HFF-Myc (cell line): ENCODE data around the gene SKOR1.

Experiments
- DNase-seq: peaks from one replicate; pipeline ENCODE4 v3.0.0-alpha.2; 2011; ENCODE audit warnings: low read depth; ENCODE audit errors: extremely low read depth
- H3K4me3 ChIP-seq: replicated peaks from 2 replicates; pipeline ENCODE4 v1.5.1; 2011; ENCODE audit warnings: low read depth, mild to moderate bottlenecking, control low read depth, low read length
- TF ChIP-seq, protein P1 (sequence below): IDR thresholded peaks from 2 replicates; pipeline ENCODE4 v1.5.1; 2012; ENCODE audit warnings: mild to moderate bottlenecking, low read depth, low read length, control low read depth; ENCODE audit errors: missing control alignments

Gene SKOR1

DNA sequence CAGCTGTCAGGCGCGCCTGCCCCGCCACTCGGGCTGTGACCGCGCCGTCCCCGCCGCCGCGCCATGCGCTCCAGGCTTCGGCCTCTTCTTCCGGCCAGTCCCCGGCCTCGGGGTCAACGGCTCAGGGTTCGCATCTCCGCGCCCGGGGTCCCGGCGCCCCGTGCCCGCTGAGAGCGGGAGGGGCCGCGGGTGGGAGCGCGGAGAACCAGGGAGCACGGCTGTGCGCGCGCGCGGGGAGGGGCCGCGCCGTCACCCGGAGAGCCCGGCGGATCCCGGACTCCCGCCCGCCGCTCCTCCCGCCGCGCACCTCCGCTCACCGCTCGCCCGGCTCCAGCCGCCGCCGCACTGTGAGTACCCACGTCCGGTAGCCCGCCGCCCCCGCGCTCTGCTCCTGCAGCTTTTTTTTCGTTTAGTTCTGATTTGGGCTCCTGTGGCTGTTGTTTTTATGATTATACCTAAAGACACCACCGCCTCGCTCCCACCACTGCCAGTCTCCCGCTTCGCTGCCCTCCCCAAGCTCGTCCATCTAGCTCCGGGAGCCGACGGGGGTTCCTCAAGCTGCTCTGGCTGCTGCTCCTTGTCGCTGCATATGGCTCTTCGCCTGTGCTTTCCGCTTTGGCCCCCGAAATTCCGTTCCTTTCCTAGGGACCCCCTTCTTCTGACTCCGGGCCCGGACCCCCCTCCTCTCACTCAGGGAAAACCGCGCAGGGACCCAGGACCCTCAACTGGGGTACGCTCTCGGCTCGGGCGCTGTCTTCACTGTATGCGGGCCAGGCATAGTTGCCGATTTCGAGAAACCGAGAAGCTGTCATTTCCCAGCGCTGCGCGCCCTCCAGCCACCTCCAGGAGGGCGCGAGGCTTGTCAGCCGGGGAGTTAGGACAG, 1.8 kb upstream of the SKOR1 start:
- no peak overlapping the region for H3K4me3 ChIP-seq
- TF ChIP-seq, protein P1, sequence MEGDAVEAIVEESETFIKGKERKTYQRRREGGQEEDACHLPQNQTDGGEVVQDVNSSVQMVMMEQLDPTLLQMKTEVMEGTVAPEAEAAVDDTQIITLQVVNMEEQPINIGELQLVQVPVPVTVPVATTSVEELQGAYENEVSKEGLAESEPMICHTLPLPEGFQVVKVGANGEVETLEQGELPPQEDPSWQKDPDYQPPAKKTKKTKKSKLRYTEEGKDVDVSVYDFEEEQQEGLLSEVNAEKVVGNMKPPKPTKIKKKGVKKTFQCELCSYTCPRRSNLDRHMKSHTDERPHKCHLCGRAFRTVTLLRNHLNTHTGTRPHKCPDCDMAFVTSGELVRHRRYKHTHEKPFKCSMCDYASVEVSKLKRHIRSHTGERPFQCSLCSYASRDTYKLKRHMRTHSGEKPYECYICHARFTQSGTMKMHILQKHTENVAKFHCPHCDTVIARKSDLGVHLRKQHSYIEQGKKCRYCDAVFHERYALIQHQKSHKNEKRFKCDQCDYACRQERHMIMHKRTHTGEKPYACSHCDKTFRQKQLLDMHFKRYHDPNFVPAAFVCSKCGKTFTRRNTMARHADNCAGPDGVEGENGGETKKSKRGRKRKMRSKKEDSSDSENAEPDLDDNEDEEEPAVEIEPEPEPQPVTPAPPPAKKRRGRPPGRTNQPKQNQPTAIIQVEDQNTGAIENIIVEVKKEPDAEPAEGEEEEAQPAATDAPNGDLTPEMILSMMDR = no peak
- no peak for DNase-seq

DNA sequence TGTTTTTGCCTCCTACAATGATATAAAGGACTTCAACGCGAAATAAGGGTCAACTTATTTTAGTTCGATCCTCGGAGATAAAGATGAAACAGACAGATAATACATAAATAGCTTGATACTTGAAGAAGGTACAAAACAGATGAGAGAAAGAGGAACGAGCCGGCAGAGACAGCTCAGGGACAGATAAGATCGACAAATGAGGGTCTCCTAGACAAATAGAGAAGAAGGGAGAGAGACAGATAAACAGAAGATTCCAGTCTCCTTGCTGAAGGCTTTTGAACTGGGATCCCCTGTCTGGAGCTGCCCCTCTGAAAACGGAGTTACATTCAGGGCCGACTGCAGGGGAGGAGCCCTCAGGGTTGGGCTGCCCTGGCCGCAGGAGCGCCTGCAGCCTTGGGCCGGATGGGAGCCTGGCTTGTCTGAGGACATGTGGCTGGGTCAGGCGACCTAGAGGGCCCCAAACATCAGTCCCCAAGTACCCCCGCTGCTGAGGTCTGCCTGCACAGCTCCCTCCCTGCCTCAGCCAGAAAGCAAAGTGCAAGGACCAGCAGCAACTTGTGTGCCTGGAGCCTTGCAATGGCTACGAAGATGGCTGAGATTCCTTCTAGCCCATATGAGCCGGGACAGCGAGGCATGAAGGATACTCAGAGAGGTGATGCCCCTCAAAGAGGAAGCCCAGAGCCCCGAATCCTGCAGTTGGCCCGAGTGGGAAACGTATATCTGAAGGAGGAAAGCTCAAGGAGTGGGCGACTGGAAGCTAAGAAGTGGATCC, 926 bp upstream of the SKOR1 start:
- DNase-seq = no peak
- TF ChIP-seq, protein P1 = no peak
- no peak overlapping the region for H3K4me3 ChIP-seq

DNA sequence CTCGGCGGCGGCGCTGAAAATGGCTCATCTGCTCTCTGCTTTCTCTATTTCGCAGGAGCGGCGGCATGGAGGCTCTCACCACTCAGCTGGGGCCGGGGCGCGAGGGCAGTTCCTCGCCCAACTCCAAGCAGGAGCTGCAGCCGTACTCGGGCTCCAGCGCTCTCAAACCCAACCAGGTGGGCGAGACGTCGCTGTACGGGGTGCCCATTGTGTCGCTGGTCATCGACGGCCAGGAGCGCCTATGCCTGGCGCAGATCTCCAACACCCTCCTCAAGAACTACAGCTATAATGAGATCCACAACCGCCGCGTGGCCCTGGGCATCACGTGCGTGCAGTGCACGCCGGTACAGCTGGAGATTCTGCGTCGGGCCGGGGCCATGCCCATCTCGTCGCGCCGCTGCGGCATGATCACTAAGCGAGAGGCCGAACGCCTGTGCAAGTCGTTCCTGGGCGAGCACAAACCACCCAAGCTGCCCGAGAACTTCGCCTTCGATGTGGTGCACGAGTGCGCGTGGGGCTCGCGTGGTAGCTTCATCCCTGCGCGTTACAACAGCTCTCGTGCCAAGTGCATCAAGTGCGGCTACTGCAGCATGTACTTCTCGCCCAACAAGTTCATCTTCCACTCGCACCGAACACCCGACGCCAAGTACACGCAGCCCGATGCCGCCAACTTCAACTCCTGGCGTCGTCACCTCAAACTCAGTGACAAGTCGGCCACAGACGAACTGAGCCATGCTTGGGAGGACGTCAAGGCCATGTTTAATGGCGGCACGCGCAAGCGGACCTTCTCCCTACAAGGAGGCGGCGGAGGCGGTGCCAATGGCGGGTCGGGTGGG, 790 bp downstream of the SKOR1 start:
- no peak for DNase-seq
- H3K4me3 ChIP-seq = no peak overlapping the region
- TF ChIP-seq, protein P1 = no peak

DNA sequence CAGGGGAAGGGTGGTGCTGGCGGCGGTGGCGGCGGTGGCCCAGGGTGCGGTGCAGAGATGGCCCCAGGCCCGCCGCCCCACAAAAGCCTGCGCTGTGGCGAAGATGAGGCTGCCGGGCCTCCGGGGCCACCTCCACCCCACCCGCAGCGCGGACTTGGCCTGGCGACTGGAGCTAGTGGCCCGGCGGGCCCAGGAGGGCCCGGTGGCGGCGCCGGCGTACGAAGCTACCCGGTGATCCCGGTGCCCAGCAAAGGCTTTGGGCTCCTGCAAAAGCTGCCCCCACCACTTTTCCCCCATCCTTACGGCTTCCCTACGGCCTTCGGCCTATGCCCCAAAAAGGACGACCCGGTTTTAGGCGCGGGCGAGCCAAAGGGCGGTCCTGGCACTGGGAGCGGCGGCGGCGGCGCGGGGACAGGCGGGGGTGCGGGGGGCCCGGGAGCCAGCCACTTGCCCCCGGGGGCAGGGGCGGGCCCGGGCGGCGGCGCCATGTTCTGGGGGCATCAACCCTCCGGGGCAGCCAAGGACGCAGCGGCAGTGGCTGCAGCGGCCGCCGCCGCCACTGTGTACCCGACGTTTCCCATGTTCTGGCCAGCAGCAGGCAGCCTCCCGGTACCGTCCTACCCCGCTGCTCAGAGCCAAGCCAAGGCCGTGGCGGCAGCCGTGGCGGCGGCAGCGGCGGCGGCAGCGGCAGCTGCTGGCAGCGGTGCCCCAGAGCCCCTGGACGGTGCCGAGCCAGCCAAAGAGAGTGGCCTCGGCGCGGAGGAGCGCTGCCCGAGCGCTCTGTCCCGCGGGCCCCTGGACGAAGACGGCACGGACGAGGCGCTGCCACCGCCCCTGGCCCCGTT, 1.6 kb downstream of the SKOR1 start:
- no peak for DNase-seq
- TF ChIP-seq, protein P1 = no peak
- H3K4me3 ChIP-seq = no peak overlapping the region

DNA sequence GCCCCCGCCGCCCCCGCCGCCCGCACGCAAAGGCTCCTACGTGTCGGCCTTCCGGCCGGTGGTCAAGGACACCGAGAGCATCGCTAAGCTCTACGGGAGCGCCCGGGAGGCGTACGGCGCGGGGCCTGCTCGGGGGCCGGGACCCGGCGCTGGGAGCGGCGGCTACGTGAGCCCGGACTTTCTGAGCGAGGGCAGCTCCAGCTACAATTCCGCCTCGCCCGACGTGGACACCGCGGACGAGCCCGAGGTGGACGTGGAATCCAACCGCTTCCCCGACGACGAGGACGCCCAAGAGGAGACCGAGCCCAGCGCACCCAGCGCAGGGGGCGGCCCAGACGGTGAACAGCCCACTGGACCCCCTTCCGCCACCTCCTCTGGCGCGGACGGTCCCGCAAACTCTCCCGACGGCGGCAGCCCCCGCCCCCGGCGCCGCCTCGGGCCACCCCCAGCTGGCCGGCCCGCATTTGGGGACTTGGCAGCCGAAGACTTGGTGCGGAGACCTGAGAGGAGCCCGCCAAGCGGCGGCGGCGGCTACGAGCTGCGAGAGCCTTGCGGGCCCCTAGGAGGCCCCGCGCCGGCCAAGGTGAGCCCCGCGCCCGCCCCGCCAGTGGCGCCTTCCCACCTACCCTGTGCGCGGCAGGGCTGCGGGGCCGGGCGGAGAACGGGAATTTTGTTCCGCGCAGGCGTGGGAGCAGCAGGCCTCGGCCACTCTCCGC, 2.4 kb downstream of the SKOR1 start:
- no peak overlapping the region for H3K4me3 ChIP-seq
- TF ChIP-seq, protein P1 = no peak
- DNase-seq = no peak
